SH-SY5Y (cell line): ENCODE results near the gene PTGER4.

Experiments
- GATA2 ChIP-seq: IDR thresholded peaks from 2 replicates; pipeline ENCODE4 v1.6.1; 2011; ENCODE audit warnings: mild to moderate bottlenecking, low read depth, low read length
- GATA3 ChIP-seq: IDR thresholded peaks from 2 replicates; pipeline ENCODE4 v1.6.1; 2011; ENCODE audit warnings: low read depth, mild to moderate bottlenecking, low read length, moderate library complexity

DNA sequence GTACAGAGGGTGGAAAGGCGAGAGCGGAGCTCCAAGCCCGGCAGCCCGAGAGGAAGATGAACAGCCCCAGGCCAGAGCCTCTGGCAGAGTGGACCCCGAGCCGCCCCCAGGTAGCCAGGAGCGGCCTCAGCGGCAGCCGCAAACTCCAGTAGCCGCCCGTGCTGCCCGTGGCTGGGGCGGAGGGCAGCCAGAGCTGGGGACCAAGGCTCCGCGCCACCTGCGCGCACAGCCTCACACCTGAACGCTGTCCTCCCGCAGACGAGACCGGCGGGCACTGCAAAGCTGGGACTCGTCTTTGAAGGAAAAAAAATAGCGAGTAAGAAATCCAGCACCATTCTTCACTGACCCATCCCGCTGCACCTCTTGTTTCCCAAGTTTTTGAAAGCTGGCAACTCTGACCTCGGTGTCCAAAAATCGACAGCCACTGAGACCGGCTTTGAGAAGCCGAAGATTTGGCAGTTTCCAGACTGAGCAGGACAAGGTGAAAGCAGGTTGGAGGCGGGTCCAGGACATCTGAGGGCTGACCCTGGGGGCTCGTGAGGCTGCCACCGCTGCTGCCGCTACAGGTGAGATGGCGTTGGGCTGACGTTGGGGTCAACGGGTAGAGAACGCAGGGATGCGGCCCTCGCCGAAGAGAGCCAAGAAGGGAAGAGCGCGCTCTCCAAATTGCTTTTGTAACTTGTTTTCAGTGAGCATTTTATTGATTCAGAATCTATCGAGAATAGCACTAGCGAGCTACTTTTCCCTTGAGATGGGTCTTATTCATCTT is at the start of gene PTGER4:
- TF ChIP-seq GATA2, result no peak
- no peak for TF ChIP-seq GATA3
